Stimulated activated CD8-positive, alpha-beta memory T cell treated with anti-CD3 and anti-CD28 coated beads, Interleukin-7, amount 100 ng/mL, for 4 hours (primary cell): ENCODE results near the gene KIAA1755.
"Not testable (repeated sequence)": the region's sequence is repeated elsewhere in the genome, so short reads cannot be mapped to it uniquely, and the experiment has no call there.

Experiments
- DNase-seq, 2 donors: peaks; one replicate each; pipeline ENCODE4 v3.0.0-alpha.2; 2020; ENCODE audit warnings: low read depth in 2 of 2

The KIAA1755 gene

DNA sequence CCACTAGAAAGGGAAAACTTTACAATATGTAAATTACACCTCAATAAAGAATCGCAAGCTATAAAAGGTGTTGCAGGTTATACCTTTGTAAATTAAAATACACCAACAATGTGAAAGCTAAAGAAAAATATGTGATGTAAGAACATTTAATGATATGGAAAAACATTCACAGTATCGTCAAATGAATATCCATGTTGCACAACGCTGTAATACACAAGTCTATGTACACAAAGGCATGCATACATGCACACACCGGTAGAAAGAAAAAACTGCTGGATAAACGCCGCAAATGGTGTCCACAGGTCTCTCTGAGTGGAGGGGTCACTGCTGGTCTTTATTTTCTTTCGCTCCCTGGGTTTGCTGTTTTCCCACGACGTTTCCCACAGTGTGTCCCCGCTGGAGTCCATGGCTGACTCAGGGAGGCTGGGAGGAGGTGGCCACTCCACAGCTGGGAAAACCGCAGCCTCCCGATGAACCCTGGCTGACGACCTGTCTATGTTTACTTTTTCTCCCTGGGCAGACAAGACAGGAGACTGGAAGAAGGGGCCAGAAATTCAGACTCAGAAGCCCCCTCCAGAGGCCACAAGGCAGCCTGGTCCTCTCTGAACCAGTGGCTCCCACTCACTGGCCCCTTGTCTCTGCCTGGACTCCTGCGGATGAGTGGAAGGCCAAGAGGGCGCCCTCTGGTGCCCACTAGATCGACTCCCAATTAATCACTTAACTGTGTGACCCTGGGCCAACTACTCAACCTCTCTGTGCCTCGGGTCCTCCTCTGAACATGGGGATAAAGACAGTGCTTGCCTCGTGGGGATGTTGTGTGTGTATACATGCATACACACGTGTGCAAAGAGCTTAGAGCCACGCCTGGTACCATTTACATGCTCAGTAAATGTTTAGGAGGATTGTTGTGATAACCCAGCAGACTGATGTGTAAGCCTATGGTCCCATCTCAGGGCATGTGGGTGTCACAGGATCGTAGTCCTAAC, 30.6 kb upstream of the KIAA1755 start:
- no peak for DNase-seq

DNA sequence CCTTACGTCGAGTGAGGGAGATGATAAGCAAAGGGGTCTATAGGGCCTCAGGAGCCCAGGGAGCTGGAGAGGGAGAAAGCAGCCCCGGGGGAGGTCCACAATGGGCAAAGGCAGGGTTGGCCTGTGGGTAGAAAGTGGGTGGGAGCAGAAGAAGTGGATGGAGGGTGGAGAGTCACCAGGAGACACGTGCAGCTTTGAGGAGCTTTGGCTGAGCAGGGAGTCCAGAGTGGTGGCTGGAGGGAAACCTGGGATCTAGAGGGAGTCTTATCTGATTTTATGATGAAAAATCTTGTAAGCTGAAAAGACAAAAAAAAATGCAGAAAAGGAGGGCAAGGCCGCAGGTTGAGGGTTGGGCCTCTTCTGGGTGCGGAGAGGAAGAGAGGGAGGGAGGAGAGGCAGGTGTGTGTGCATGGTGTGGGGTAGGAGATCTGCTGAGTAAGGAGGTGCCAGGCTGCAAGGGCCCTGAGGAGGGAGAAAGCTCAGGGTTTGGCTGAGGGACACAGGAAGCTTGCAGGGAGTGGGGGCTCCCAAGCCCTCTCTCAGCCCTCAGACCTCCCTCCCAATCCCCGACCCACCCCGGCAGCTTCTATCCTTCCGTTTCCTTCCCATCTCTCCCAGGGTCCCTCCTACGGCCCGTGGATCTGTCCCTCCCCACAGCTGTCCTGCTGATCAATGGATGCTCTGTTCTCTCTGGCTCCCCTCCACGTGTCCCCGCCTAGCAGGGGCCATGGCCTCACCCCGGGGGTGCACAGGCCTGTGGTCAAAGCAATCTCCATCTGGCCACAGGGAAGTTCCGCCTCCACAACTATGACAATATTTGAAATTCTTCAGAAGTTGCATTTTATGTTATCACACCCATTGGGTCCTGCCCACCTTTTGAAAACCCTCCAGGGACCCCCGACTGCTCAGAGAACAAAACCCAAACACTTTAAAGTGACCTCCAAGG, 26.3 kb upstream of the KIAA1755 start:
- DNase-seq: no peak

DNA sequence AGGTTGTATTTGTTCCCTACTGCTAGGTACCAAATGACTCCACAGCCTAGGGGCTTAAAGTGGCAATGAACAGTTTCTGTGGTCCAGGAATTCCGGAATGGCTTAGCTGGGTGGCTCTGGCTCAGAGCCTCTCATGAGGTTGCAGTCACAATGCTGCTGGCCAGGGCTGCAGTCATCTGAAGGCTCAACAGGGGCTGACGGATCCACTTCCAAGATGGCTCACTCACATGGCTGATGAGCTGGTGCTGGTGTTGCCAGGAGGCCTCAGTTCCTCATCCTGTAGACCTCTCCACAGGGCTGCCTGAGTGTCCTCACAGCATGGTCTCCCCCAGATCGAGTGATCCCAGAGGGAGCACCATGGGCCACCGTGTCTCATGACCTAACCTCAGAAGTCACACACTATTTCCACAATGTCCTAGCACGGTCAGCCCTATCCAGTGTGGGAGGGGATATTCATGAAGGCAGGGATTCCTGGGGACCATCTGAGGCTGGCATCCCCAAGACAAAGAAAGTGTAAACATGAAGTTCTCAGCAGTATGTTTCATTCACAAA, 24.4 kb upstream of the KIAA1755 start:
- no peak for DNase-seq

DNA sequence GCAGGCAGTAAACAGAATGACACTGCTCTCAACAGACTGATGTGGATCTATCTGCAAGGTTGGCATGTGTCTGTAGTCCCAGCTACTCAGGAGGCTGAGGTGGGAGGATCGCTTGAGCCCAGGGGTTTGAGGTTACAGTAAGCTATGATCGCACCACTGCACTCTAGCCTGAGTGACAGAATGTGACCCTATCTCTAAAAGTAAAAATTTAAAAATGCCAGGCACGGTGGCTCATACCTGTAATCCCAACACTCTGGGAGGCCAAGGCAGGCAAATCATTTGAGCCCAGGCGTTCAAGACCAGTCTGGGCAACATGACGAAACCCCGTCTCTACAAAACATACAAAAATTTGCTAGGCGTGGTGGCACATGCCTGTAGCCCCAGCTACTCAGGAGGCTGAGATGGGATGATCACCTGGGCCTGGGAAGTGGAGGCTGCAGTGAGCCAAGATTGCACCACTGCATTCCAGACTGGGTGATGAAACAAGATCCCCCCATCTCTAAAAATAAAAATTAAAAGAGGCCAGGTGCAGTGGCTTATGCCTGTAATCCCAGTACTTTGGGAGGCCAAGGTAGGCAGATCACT, 23.6 kb upstream of the KIAA1755 start:
- DNase-seq: not testable (repeated sequence)

DNA sequence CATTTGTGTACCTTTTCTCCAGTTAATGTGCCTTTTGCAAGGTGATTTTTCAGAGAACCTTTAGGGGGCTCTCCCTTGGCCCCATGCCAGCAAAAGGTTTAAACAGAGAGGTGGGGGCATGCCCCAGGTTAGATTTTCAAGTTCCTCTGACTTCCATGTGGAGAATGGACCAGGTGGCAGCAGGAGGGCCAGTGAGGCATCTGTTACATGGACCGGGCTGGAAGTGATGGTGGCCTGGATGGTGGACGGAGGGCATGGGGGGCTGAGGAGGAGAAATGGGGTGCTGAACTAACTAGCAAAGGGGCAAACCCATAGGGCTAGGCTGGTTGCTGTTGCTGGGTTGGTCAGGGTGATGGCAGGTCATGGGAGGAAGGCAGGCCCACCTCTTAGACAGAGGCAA, 22.7 kb upstream of the KIAA1755 start:
- DNase-seq: no peak

DNA sequence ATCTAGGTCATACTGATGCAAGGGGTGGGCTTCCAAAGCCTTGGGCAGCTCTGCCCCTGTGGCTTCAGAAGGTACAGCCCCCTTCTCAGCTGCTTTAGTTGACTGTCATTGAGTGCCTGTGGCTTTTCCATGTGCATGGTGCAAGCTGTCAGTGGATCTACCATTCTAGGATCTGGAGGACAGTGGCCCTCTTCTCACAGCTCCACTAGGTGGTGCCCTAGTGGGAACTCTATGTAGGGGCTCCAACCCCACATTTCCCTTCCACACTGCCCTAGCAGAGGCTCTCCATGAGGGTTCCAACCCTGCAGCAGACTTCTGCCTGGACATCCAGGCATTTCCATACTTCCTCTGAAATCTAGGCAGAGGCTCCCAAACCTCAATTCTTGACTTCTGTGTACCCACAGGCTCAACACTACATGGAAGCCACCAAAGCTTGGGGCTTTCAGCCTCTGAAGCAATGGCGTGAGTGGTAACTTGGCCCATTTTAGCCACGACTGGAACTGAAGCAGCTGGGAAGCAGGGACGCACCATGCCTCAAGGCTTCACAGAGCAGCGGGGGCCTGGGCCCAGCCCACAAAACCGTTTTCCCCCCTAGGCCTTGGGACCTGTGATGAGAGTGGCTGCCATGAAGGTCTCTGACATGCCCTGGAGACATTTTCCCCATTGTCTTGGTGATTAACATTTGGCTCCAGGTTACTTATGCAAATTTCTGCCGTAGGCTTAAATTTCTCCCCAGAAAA, 20.8 kb upstream of the KIAA1755 start:
- not testable (repeated sequence) for DNase-seq

DNA sequence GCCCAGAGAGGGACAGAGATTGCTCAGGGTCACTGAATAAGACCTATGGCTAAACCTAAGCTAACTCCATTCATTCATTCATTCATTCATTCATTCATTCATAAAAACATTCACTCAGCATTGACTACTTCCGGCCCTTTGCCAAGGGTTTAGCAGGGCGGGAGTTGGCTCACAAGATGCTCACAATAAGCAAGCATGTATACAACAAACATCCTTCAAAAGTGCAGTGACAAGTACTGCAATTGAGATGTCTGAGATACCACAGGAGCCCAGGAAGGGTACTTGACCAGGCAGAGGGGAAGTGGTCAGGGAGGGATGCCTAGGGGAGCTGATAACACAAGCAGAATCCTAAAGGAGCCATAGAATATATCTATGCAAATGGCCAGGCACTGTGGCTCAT, 18.2 kb upstream of the KIAA1755 start:
- DNase-seq: no peak

DNA sequence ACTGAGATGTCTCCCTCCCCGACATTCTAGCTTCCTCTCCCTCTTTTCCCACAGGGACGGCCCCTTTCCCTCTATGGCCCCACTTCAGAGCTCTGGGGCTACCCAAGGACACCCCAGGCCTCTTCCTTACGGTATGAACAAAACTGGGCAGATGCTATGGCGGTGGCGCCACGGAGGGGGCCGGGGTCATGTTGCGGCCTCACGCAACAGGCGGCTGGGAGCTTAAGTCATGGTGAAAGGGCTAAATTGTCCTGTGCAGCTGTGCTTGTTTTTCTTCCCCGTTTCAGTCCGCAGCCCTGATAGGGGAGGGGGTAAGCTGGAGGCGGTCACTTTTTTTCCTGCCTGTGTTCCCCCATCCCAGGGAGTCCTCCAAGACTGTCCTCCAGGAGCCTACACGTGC, 17.6 kb upstream of the KIAA1755 start:
- no peak for DNase-seq

DNA sequence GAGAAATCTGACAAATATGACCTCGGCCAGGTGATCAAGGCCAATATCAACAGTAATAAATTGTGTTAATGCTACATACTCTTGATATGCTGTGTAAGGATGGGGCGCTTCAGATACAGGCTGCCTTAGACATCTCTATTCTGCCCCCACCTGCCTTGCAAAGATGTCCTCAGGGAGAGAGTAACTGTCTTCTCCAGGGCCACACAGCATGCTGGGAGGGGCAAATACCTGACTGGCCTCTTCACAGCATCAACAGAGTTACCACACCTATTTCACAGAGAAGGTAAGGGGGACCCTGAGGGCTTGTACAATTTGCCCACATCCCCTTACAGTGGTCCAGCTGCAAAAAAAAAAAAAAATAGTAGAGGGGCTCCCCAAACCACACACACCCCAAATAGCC, 17.2 kb upstream of the KIAA1755 start:
- DNase-seq: no peak

DNA sequence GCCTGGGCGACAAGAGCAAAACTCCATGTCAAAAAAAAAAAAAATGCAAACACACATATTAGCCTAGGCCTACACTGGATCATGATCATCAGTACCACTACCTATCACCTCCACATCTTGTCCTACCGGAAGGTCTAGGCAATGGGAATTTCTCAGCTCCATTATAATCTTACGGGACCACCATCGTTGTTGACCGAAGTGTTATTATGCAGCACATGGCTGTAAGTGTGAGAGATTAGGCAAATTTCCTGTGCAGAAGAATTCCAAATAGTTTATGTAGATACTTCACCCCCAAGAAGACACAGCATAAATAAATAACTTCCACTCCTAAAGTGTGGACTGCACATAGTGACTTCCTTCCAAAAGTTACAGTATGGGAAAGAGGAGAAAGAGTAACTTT, 16.8 kb upstream of the KIAA1755 start:
- no peak for DNase-seq

DNA sequence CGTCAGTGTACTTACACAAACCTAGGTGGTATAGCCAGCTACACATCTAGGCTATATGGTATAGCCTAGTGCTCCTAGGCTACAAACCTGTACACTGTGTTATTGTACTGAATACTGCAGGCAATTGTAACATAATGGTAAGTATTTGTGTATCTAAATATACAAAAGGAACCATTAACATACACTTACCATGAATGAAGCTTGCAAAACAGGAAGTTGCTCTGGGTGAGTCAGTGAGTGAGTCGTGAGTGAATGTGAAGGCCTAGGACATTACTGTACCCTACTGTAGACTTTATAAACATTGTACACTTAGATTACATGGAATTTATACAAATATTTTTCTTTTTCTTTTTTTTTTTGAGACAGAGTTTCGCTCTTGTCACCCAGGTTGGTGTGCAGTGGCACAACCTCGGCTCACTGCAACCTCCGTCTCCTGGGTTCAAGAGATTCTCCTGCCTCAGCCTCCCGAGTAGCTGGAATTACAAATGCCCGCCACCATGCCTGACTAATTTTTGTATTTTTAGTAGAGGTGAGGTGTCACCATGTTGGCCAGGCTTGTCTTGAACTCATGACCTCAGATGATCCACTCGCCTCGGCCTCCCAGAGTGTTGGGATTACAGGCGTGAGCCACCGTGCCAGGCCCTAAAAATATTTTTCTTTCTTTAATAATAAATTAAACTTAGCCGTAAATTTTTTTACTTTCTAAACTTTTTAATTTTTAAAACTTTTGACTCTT, 15.4 kb upstream of the KIAA1755 start:
- DNase-seq: no peak

DNA sequence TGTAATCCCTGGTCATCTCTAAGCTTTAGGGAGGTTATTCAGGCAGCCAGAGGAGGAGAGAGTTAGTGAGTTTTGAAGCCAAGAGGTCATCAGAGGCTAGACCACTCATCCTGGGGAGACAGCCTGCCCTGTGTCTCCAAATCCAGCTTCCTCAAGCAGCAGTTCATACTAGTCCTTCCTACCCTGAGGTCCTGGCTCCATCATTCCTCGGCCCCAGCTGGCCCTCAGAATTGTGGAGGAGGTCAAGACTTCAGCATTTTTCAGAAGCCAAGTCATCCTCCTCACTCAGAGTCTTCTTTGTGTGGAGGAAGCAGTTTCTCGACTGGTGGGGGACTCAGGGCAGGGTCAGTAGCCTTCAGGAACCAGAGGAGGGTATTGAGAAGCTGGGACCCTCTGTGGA, 12.4 kb upstream of the KIAA1755 start:
- no peak for DNase-seq

DNA sequence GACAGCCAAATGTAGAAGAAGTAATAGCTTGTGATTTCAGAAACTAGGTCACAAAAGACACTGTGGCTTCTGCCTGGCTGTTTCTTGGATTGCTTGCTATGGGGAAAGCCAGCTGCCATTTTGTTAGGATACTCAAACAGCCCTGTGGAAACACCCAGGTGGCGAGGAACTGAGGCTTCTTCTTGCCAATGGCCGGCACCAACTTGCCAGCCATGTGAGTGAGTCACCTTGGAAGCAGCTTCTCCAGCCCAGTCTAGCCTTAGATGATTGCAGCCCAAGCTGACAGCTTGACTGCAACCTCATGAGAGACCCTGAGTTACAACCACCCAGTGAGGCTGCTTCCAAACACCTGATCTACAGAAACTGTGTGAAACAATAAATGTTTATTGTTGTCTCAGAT, 11.9 kb upstream of the KIAA1755 start:
- no peak for DNase-seq

DNA sequence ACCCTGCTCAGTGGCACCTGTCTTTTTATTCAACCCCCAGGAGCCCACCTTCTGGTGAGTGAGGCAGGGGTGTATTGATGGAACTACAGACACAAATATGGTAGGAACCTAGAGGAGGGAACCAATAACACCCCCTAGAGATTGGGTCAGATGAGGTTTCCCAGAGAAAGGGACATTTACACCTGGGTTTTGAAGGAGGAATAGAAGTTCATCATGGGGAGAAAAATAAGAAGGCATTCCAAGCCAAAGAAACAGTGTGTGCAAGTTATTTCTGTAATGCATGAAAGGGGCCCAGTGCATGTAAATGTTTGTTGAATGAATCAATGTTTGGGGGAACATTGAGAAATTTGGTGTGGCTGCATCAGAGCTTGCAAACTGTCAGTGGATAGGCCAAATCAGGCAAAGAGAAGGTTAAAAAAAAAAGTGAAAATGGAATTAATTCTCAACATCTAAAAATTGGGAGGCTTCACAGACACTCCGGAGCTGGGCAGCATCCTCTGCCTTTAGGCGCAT, 11.1 kb upstream of the KIAA1755 start:
- DNase-seq: no peak

DNA sequence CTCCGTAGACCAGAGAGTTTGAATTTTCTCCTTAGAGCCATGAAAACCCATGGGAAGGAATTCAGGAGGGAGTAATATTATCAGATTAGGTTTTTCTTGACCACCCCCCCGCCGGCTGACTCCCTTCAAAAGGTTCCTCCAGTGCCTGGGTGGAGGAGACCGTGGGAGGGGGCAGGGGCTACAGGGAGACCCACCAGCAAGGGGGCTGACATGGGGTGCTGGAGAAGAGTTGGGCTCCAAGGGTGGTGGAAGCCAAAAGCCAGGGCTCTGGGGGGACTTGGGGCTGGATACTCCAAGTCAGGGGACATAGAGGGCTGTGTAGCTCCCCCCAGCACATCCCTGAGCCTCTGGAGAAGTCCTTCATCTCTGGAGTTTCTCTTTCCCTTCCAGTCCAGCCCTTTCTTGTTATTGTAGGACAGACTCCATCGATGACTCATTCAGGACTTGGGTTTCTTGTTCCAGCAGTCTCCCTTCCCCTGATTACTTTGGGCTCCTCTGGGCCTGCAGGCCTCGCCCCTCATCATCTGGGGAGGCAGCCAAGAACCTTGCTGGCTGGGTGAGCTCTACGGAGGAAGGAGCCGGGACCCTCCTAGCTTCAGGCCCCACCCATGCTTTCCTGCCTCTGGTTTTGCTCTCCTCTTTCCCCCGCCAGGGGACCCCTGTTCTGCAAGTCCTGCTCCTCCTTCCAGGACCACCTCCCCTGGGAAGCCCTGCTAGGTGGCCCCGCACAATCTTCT, 10.5 kb upstream of the KIAA1755 start:
- no peak for DNase-seq

DNA sequence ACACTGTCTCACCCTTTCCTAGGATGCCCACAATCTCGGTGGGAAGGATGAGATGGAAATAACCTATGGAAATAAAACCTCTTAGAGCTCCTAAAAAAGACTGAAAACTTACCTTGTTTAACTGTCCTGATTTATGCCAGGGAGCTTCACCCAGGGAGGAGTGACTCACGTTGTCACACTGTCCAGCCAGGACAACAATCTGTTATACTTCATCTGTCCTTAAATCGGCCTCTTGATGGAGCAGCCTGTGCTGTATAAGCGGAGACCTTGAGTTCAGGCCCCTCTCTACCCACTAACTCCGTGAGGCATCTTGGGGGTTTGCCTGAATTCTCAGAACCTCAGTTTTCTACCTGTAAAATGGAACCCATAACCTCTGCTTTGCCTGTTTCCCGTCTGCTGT, 9.2 kb upstream of the KIAA1755 start:
- no peak for DNase-seq

DNA sequence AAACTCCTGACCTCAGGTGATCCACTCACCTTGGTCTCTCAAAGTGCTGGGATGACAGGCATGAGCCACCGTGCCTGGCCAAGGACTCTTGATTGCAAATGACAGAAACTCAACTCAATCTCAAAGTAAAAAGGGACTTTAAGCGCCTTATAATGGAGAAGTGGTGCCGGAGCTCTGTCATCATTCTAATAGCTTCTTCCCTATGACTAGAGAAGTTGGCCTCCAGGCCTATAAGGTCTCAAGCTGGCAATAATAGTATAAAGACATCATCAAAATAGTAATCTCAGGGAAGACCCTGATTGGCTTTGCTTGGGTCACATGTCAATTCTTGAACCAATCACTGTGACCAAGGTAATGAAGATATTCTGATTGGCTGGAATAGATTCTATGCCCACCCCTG, 8.5 kb upstream of the KIAA1755 start:
- no peak for DNase-seq

DNA sequence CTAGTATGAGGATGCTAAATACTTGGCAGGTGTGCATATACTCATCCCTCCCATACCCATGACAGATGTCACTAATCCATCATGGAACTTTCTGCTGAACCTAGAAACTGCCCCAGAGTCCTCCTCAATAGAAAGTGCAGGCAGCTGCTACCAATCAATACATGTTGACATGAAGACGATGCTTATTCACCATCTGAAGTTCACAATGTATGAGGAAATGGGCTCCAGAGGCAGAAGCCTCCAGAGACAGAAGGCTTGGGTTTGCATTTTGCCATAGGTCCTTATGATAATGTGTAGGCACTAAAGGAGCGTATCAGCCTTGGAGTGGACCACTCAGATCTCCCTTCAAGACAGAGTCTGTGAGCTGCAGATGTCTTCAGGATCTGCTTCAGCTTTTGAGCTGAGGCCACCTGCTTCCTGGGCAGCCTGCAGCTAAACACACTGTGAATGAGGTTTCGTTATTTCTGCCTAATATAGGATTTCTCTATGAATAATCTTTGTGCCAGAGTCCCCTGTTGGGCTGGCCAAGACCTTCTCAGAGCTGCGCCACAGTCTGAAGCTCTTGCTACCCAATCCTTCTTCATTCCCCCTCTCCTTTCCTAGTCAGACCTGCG, 7.5 kb upstream of the KIAA1755 start:
- no peak for DNase-seq

DNA sequence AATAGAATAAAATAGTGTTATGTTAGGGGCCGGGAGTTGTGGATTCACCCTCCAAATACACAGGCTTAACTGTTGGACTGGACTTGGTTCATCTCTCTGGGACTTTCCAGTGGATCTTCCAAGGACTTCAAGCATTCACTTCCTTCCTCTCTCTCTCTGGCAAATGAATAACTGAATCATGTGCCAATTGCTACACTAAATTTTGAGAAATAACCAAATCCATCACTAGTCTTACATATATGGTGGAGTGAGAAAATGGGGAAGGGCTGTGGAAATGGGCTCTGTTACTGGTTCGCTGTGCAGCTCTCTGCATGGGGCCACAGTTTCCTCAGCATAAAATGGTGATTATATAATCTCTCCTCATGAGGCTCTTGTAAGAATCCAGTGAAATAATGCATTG, 6.8 kb upstream of the KIAA1755 start:
- DNase-seq: no peak
